Pericardium fibroblast (primary cell): ENCODE results near the gene NHSL1. TPM values are rescaled to one million over a fixed set of nuclear protein-coding genes. Genes with fewer than 3 reads are reported as not detected.

Source experiments
- total RNA-seq: library from RNA; depleted of rRNA; stranded (reverse); fragments of >200 nt; gene quantifications from 2 replicates; pipeline ENCODE4 v1.2.3, GENCODE V29; 2015

NHSL1 gene
- 16.5 and 19.7 TPM in 2 replicates for total RNA-seq

GRCh38 chr6:138499303-138500018, at the start of gene NHSL1:
TSS of gene NHSL1 (minus strand) at chr6:138499494. CDS start at chr6:138499290, 204 bp downstream.

GRCh38 chr6:138403801-138404665, 95.3 kb downstream of the NHSL1 start, which contains the start of gene HEBP2:
TSS of gene HEBP2 (plus strand) at chr6:138404223. CDS start at chr6:138404496, 273 bp downstream.

GRCh38 chr6:138377844-138378243, 121.5 kb downstream of the NHSL1 start, which contains the start of gene SMIM28:
TSS of gene SMIM28 (plus strand) at chr6:138377905. CDS start at chr6:138378073, 168 bp downstream.

Other genes with a start within 250 kb of the NHSL1 start
- not detected in 2 replicates for gene SMIM28, start 121.6 kb downstream of the NHSL1 start, total RNA-seq
- gene HEBP2, start 95.3 kb downstream of the NHSL1 start, total RNA-seq, result 26.0 and 34.5 TPM in 2 replicates